ENCODE measurements around the gene LYZL4. TPM values are rescaled to one million over a fixed set of nuclear protein-coding genes. Genes with fewer than 3 reads are reported as not detected.

Gene LYZL4
- total RNA-seq, 1 experiment from 2014 or later: not detected

DNA sequence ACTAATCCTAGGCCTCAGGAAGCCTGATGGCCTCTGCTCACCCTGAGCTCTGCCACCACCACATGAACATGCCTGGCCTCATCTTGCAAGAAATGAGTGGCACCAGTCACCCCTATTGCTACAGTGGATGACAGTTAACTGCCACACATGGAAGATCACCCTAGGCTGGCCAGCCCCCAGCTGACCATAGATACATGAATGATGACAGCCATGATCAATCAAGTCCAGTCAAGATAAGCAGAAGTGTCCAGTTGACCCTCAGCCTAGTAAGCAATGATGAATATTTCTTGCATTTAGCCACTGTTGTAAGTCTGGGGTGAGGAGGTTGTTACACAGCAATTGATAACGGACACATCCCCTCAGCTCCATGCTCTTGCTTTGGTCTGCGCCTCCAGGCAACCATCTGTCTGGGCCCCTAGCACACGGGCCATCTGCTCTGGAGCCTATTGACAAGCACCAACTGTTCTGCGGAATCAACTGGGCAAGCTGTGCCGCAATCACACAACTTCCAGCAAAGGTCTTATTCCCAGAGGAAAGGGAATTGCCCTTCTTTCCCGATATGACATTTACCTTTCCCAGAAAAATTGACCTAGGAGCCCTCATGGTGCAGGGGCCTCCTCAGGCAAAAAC is 2.2 kb upstream of the LYZL4 start:
- no peaks in the 10 kb centered on the region for H3K9me3 ChIP-seq (ENCODE audit: insufficient read depth, low read depth)
- ChIA-PET CTCF (no interaction called here), POLR2A (ENCODE audit: unreplicated experiment) (no interaction called here)
- H4K20me1 ChIP-seq (ENCODE audit: insufficient read depth): no peaks in the 10 kb centered on the region
- H3K9me2 ChIP-seq (ENCODE audit: insufficient read depth): no peaks in the 10 kb centered on the region
- no peak overlapping the region for H3K4me3 ChIP-seq
- peaks cover 5% of the 10 kb centered on the region; the same call in 1 of the 2 replicates for H3K27me3 ChIP-seq (ENCODE audit: insufficient read depth, low read depth)
- intact Hi-C loops (cut with micrococcal nuclease; ENCODE audit: unreplicated experiment): no loop called here
- no peaks in the 10 kb centered on the region for H3K79me2 ChIP-seq (ENCODE audit: low read depth)
- TF ChIP-seq CTCF (conservative IDR thresholded peaks at IDR 0.05) (no peak), EZH2 (IDR thresholded peaks at IDR 0.05; ENCODE audit: low read depth) (no peak)
- no peak overlapping the region for H3K4me2 ChIP-seq
- no peak for DNase-seq
- H3K27ac ChIP-seq: no peak overlapping the region
- H3F3A ChIP-seq (ENCODE audit: insufficient read depth, low read depth): no peaks in the 10 kb centered on the region
- no peak overlapping the region for H2AFZ ChIP-seq
- no peaks in the 10 kb centered on the region for H3K4me1 ChIP-seq (replicated peaks; ENCODE audit: insufficient read depth)
- BruUV-seq (replicated peaks): no TSS peak
- no peaks in the 10 kb centered on the region for H3K36me3 ChIP-seq (ENCODE audit: low read depth)

GRCh38 chr3:42411429-42411828 is 1.0 kb upstream of the LYZL4 start:
- no peak overlapping the region for H3K4me3 ChIP-seq
- BruUV-seq (replicated peaks): no TSS peak
- H3F3A ChIP-seq (ENCODE audit: insufficient read depth, low read depth): no peaks in the 10 kb centered on the region
- ChIA-PET CTCF (no interaction called here), POLR2A (ENCODE audit: unreplicated experiment) (no interaction called here)
- no peaks in the 10 kb centered on the region for H3K9me3 ChIP-seq (ENCODE audit: insufficient read depth, low read depth)
- H3K4me2 ChIP-seq: no peak overlapping the region
- H4K20me1 ChIP-seq (ENCODE audit: insufficient read depth): no peaks in the 10 kb centered on the region
- H3K9me2 ChIP-seq (ENCODE audit: insufficient read depth): no peaks in the 10 kb centered on the region
- H3K27ac ChIP-seq: no peak overlapping the region
- peaks cover 5% of the 10 kb centered on the region; the same call in 1 of the 2 replicates for H3K27me3 ChIP-seq (ENCODE audit: insufficient read depth, low read depth)
- no peaks in the 10 kb centered on the region for H3K4me1 ChIP-seq (replicated peaks; ENCODE audit: insufficient read depth)
- H2AFZ ChIP-seq: no peak overlapping the region
- intact Hi-C loops (cut with micrococcal nuclease; ENCODE audit: unreplicated experiment): no loop called here
- no peaks in the 10 kb centered on the region for H3K36me3 ChIP-seq (ENCODE audit: low read depth)
- no peak for DNase-seq
- TF ChIP-seq CTCF (conservative IDR thresholded peaks at IDR 0.05) (no peak), EZH2 (IDR thresholded peaks at IDR 0.05; ENCODE audit: low read depth) (no peak)
- H3K79me2 ChIP-seq (ENCODE audit: low read depth): no peaks in the 10 kb centered on the region

- H3F3A ChIP-seq (ENCODE audit: insufficient read depth, low read depth): no peaks in the 10 kb centered on the region
Observed at GRCh38 chr3:42408156-42408555, 2.3 kb downstream of the LYZL4 start.

More at GRCh38 chr3:42408156-42408555, 2.3 kb downstream of the LYZL4 start:
- DNase-seq: no peak
- H3K4me1 ChIP-seq (replicated peaks; ENCODE audit: insufficient read depth): no peaks in the 10 kb centered on the region
- H4K20me1 ChIP-seq (ENCODE audit: insufficient read depth): no peaks in the 10 kb centered on the region
- H2AFZ ChIP-seq: no peak overlapping the region
- no peaks in the 10 kb centered on the region for H3K79me2 ChIP-seq (ENCODE audit: low read depth)
- no peak overlapping the region for H3K4me2 ChIP-seq
- no peaks in the 10 kb centered on the region for H3K36me3 ChIP-seq (ENCODE audit: low read depth)
- TF ChIP-seq EZH2 (IDR thresholded peaks at IDR 0.05; ENCODE audit: low read depth): no peak
- TF ChIP-seq CTCF (conservative IDR thresholded peaks at IDR 0.05): no peak
- BruUV-seq (replicated peaks): no TSS peak
- ChIA-PET CTCF (no interaction called here), POLR2A (ENCODE audit: unreplicated experiment) (no interaction called here)
- no peak overlapping the region for H3K27ac ChIP-seq
- no peak overlapping the region for H3K4me3 ChIP-seq
- H3K27me3 ChIP-seq (ENCODE audit: insufficient read depth, low read depth): no peaks in the 10 kb centered on the region; the same call in 1 of the 2 replicates
- H3K9me3 ChIP-seq (ENCODE audit: insufficient read depth, low read depth): no peaks in the 10 kb centered on the region
- H3K9me2 ChIP-seq (ENCODE audit: insufficient read depth): no peaks in the 10 kb centered on the region
- intact Hi-C loops (cut with micrococcal nuclease; ENCODE audit: unreplicated experiment): no loop called here
